VCaP (cell line): ENCODE data around the gene GMDS.

Source experiments
- H3K27ac ChIP-seq: fragments of 450-650 bp; 2 replicates; pipeline ENCODE4 v1.5.1; 2017
- TF ChIP-seq, protein P1 (sequence below): fragments of 450-650 bp; conservative IDR thresholded peaks from 2 replicates; pipeline ENCODE4 v1.5.1; 2017; ENCODE audit warnings: mild to moderate bottlenecking, moderate library complexity

Gene GMDS

GRCh38 chr6:1705630-1706029 lies 539.8 kb downstream of the GMDS start:
- TF ChIP-seq, protein P1, sequence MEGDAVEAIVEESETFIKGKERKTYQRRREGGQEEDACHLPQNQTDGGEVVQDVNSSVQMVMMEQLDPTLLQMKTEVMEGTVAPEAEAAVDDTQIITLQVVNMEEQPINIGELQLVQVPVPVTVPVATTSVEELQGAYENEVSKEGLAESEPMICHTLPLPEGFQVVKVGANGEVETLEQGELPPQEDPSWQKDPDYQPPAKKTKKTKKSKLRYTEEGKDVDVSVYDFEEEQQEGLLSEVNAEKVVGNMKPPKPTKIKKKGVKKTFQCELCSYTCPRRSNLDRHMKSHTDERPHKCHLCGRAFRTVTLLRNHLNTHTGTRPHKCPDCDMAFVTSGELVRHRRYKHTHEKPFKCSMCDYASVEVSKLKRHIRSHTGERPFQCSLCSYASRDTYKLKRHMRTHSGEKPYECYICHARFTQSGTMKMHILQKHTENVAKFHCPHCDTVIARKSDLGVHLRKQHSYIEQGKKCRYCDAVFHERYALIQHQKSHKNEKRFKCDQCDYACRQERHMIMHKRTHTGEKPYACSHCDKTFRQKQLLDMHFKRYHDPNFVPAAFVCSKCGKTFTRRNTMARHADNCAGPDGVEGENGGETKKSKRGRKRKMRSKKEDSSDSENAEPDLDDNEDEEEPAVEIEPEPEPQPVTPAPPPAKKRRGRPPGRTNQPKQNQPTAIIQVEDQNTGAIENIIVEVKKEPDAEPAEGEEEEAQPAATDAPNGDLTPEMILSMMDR, result no peak
- H3K27ac ChIP-seq, result no peak overlapping the region

DNA sequence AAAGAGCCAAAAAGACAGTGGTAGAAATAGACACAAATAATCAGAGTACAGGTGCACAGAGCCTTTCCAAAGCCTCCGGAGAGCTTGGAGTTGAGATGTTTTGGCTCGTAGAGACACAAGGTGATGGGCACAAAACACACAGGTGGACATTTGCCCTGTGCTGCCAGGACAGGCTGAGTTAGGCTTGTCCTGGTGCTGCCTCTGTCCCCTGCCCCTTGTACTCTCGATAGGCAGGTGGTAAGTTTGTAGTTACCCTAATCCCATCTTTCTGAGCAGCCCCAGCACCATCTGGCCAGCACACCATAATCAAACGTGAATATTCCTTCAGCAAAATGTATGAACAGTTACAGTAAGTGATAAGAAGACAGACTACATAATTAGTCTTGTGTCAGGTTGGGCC lies 540.2 kb downstream of the GMDS start:
- H3K27ac ChIP-seq, result no peak overlapping the region
- TF ChIP-seq, protein P1, result no peak

- TF ChIP-seq, protein P1, result no peak
- no peak overlapping the region for H3K27ac ChIP-seq
These were observed 540.7 kb downstream of the GMDS start for GRCh38 chr6:1704711-1705110.

DNA sequence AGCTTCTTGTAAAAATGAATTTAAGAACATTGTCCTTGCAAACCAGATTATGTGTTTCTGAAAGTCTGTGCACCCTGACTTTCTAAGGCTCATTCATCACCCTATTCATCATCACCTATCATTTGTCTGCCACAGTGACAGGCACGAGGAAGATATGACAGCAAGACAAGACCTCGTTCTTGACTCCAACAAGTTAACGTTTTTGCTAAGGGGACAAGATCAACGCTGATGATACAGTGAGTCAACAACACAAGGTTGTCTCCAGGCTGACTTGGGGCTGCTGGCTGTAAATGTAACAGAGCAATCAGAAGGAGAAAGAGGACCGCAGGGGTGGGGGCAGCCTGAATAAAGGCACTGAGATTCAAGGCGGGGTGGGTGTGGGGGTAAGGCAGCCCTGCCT lies 541.5 kb downstream of the GMDS start:
- H3K27ac ChIP-seq, result no peak overlapping the region
- TF ChIP-seq, protein P1, result no peak

DNA sequence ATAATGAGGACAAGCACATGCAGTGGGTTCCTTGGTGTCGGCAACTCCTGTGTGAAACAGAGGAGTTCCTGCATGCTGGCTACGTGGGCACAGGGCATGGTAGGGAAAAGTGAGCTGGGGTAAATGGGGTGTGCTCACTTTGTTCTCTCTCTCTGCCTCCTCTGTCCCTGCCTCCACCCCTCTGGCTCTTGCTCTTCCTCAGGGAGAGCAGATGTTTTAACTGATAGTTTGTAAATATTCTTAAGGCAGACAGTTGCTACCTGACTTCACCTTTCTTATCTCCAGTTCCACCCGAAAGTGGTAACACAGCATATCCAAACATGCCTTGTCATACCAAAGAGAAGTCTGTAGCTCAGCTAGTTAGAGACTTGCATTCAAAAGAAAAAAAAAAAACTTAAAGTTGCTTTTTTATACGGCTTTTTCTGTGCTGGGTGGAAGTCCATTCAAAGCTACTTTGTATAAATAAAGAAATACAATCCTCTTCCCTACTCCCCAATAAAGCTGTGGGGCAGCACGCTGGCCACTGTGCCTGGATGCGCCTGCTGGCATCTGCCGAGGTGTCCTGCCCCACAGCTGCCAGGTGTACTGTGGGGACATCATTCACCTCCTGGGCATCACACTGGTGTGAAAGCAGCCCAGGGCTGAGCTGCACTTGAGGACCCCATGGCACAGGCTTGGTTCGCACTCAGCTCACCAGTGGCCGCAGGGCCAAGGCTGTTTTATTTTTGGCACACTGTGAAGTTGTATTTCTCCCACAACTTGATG lies 542.1 kb downstream of the GMDS start:
- H3K27ac ChIP-seq, result no peak overlapping the region
- TF ChIP-seq, protein P1, result no peak

DNA sequence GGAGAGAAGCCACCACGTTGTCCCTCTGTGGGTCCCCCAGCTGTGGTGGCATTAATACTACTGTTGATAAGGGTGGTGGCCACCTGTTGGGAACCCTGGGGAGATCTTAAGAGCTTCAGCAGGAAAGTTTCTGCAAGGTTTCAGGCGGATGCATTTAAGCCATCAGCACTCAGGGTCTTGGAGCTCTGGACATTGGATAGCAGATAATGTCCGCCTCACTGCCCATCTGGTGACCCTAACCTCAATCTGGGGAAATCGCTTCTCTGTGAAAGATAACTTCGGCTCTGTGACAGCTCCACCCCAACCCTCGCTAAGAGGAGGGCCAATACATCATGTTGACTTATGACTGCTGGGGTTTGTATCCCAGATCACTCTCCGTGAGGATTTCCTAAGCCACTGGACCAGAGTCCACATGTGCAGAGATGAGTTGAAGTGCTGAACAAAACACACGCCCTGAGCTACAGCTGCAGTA lies 542.8 kb downstream of the GMDS start:
- no peak overlapping the region for H3K27ac ChIP-seq
- TF ChIP-seq, protein P1, result no peak

- no peak overlapping the region for H3K27ac ChIP-seq
- TF ChIP-seq, protein P1, result no peak
These were observed 543.6 kb downstream of the GMDS start for GRCh38 chr6:1701668-1702353.
